UCSD-AML1 (cell line): ENCODE results near the gene ANKH.

Experiments
- DNase-seq: peaks from one replicate; lab custom pipeline; 2025; ENCODE audit not compliant: unreplicated experiment; lab: John Stamatoyannopoulos, UW

ANKH gene

GRCh38 chr5:14721990-14722656 lies 149.5 kb downstream of the ANKH start:
- DNase-seq: no peak

GRCh38 chr5:14720236-14720923 lies 151.2 kb downstream of the ANKH start:
- DNase-seq: no peak

GRCh38 chr5:14718778-14719177 lies 152.8 kb downstream of the ANKH start:
- DNase-seq: no peak

GRCh38 chr5:14716755-14717752 lies 154.5 kb downstream of the ANKH start:
- DNase-seq: no peak

- DNase-seq: no peak
These were observed 156.1 kb downstream of the ANKH start for GRCh38 chr5:14715481-14715880.

- DNase-seq: no peak
These were observed 156.9 kb downstream of the ANKH start for GRCh38 chr5:14714706-14715105.

GRCh38 chr5:14713476-14714390 lies 157.8 kb downstream of the ANKH start:
- DNase-seq: no peak

GRCh38 chr5:14712666-14713065 lies 158.9 kb downstream of the ANKH start:
- DNase-seq: no peak

GRCh38 chr5:14712131-14712530 lies 159.4 kb downstream of the ANKH start:
- DNase-seq: no peak

- DNase-seq: no peak
These were observed 161.1 kb downstream of the ANKH start for GRCh38 chr5:14710313-14710994.

- no peak for DNase-seq
These were observed 163.0 kb downstream of the ANKH start for GRCh38 chr5:14708551-14708950.

GRCh38 chr5:14707811-14708390 lies 163.7 kb downstream of the ANKH start:
- DNase-seq: no peak

- no peak for DNase-seq
These were observed 165.0 kb downstream of the ANKH start for GRCh38 chr5:14706615-14707021.

GRCh38 chr5:14705556-14705955 lies 166.0 kb downstream of the ANKH start:
- DNase-seq: no peak

- no peak for DNase-seq
These were observed 169.2 kb downstream of the ANKH start for GRCh38 chr5:14702238-14702839.

- no peak for DNase-seq
These were observed 170.0 kb downstream of the ANKH start for GRCh38 chr5:14701556-14701955.

GRCh38 chr5:14700478-14701436 lies 170.8 kb downstream of the ANKH start:
- DNase-seq: peak; percentile 29

GRCh38 chr5:14699807-14700400 lies 171.7 kb downstream of the ANKH start:
- no peak for DNase-seq
